ENCODE data around the gene PTCH2.
"Not testable (repeated sequence)": the region's sequence is repeated elsewhere in the genome, so short reads cannot be mapped to it uniquely, and the experiment has no call there.

Gene PTCH2

GRCh38 chr1:44842862-44843655 is at the start of gene PTCH2:
Gene PTCH2 (minus strand): TSS chr1:44843253. CDS start chr1:44842932, 321 bp downstream.
- peak; percentile 87 for DNase-seq

GRCh38 chr1:44890007-44890406 is 47.0 kb upstream of the PTCH2 start:
- DNase-seq = no peak

GRCh38 chr1:44885406-44885805 is 42.4 kb upstream of the PTCH2 start:
- DNase-seq = no peak

- no peak for DNase-seq
Observed at GRCh38 chr1:44884746-44885145, 41.7 kb upstream of the PTCH2 start.

- no peak for DNase-seq
Observed at GRCh38 chr1:44881011-44881632, 38.1 kb upstream of the PTCH2 start.

- no peak for DNase-seq
Observed at GRCh38 chr1:44874155-44874554, 31.1 kb upstream of the PTCH2 start.

- no peak for DNase-seq
Observed at GRCh38 chr1:44870096-44870495, 27.0 kb upstream of the PTCH2 start.

- no peak for DNase-seq
Observed at GRCh38 chr1:44867801-44868200, 24.7 kb upstream of the PTCH2 start.

- DNase-seq = no peak
Observed at GRCh38 chr1:44862829-44863401, 19.9 kb upstream of the PTCH2 start.

- no peak for DNase-seq
Observed at GRCh38 chr1:44860891-44861425, 17.9 kb upstream of the PTCH2 start.

GRCh38 chr1:44860331-44860730 is 17.3 kb upstream of the PTCH2 start:
- DNase-seq = no peak

- DNase-seq = no peak
Observed at GRCh38 chr1:44857446-44857845, 14.4 kb upstream of the PTCH2 start.

GRCh38 chr1:44855742-44856141 is 12.7 kb upstream of the PTCH2 start:
- no peak for DNase-seq

- DNase-seq = no peak
Observed at GRCh38 chr1:44854970-44855369, 11.9 kb upstream of the PTCH2 start.

- DNase-seq = no peak
Observed at GRCh38 chr1:44853201-44853600, 10.1 kb upstream of the PTCH2 start.

- no peak for DNase-seq
Observed at GRCh38 chr1:44851308-44851707, 8.3 kb upstream of the PTCH2 start.

- DNase-seq = no peak
Observed at GRCh38 chr1:44849575-44850132, 6.6 kb upstream of the PTCH2 start.

- no peak for DNase-seq
Observed at GRCh38 chr1:44848456-44849181, 5.6 kb upstream of the PTCH2 start.

- no peak for DNase-seq
Observed at GRCh38 chr1:44847845-44848244, 4.8 kb upstream of the PTCH2 start.

GRCh38 chr1:44846985-44847384 is 3.9 kb upstream of the PTCH2 start:
- DNase-seq = no peak

GRCh38 chr1:44842486-44842861 is 579 bp downstream of the PTCH2 start:
- no peak for DNase-seq

- DNase-seq = no peak
Observed at GRCh38 chr1:44839576-44839975, 3.5 kb downstream of the PTCH2 start.

- not testable (repeated sequence) for DNase-seq
Observed at GRCh38 chr1:44838294-44838693, 4.8 kb downstream of the PTCH2 start.
